ENCODE data around the gene C16orf89. TPM values are rescaled to one million over a fixed set of nuclear protein-coding genes. Genes with fewer than 3 reads are reported as not detected.
"Not testable (repeated sequence)": the region's sequence is repeated elsewhere in the genome, so short reads cannot be mapped to it uniquely, and the experiment has no call there.

C16orf89 gene
- polyA plus RNA-seq, 10 donors: 0.15 to 0.94 (median 0.53) TPM; not detected in 2

DNA sequence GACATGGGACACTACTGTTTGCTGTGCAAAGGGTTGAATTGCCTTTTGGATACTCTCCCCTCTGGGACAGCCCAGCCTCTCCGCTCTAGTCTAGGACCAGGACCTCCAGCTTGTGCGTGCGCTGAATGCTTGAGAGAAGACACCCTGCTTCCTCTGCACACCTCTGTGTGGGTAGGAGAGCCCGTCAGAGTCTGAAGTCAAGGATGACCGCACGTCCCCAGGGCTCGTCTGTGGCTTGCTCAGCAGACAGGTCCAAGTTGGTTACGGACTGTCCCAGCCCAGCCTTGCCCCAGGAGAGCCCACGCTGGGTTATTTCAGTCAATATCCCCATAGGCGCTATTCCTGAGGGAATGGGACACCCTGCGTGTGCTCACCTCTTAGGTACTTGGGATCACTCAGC, 3.7 kb downstream of the C16orf89 start:
- no peak for DNase-seq

DNA sequence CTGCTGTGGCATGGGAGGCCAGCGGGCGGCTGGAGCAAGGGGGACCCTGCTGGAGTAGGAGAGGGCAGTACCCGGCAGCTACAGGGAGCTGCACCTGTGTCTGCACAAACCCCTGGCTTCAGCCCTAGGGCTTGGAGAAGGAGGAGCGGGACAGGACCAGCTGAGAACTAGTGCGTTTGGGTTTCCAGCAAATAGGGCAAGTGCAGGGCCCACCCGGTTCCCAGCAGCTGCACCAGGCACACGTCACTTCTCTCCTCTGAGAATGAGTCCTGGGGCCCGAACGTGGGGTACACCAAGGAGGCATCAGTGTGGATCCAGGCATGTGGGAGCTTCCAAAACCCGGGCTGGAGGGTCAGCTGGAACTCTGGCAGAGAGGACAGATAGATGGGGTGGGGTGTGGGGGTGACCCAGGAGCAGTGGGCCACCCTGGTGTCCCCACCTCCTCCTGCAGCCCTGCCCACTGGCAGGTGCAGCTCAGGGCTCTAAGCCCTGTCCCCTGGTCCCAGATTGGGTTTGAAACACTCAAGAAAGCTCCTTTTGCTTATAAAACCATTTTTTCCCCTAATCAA, 5.6 kb downstream of the C16orf89 start:
- no peak for DNase-seq

DNA sequence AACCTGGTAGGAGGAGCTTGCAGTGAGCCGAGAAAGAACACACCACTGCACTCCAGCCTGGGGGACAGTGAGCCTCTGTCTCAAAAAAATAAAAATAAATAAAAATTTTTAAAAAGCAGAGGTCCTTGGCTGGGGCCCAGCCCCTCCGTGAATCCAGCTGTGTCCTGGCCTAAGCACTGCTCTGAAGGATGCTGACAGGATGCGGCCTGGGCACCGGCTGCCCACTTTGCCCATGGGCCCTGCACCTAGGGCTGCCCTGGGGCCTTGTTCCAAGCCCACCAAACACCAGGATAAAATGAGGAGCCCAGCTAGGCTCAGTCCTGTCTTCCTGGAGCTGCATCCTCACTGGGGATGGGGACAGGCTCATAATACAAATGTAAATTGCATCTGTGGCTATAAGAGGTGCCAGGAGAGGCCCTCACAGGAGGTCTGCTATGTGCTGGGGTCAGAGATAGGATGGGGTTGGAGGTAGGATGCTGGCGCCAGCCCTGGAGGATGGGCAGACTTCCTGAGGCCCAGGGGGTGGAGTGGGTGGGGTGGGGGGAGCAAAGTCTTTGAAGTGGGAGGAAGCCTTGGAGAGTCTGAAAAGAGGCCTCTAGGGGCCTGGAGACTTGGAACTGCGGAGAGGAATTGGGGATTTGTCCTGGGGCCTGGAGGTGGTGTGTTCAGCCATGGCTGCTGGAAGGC, 6.2 kb downstream of the C16orf89 start:
- no peak for DNase-seq

DNA sequence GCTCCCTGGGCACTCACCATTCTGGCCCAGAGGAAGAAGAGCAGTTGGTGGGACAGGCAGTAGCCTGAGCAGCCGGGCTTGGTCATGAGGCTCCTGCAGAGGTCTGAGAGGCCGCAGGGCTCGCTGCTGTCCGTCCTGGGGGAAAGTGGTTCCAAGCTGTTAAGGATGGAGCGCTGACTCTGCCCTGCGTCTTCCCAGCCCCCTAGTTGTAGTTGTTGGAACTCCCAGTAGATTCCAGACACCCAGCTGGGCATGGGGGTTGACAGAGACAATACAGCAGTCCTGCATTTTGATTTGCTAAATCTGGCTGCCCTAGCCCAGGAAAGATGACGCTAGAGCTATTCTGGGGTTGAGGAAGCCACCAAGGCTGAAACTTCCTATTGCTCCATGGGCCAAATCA, 7.3 kb downstream of the C16orf89 start:
- no peak for DNase-seq

DNA sequence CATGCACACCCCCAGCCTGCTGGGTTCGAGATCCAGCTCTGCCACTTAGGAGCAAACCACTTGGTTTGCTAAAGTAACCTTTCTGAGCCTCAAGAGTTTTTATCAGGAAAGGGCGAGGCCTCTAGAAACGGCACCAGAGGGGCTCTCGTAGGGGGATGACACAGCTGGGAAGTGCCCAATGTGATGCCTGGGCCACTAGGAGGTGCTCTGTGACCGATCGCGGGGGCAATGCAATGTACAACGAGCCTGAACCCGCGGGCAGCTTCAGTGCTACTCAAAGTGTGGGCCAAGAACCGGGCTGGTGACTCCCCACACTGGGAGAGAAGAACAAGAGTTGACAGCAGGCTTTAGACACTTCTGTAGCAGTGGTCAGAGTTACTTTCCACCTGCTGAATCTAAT, 9.4 kb downstream of the C16orf89 start:
- DNase-seq: no peak

DNA sequence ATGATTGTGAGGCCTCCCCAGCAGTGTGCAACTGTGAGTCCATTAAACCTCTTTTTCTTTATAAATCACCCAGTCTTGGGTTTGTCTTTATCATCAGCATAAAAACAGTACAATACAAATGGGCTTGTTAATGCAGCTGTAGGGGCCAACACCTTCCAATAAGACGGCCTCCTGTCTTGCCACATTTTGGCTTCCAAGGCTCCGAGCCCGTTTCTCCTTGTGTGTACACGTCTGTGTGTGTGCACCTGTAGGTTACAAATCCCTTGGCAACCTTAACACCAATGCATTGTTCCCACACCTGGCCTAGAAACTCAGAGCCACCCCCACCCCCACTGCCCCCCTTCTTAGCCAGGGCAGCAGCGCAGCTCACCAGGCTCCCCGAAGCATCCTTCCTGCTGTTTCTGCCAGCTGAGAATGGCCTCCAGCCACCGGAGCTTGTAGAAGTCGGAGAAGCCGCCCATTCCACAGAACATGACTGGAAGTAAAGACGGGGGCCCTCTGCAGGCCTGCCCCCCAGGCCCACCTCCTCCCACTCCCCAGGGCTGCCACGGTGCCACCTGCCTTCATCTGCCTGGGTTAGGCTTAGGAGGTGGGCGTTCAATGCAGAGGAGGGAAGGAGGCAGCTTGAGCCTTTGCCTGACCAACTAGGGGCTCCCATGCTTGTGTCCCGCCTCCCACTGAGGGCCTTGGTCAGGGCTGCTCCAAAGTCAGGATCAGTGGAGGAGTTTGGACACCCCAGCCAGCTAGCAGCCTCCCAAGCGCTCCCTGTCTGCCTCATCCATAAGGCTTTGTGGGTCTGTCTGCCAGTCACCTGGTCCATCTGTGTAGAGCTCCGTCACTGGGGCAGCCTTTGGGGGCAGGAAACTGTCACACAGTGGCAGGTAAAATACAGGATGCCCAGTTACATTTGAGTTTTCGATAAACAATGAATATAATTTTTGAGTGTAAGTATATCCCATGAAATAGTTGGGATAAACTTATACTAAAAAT, 10.6 kb downstream of the C16orf89 start:
- DNase-seq: no peak

DNA sequence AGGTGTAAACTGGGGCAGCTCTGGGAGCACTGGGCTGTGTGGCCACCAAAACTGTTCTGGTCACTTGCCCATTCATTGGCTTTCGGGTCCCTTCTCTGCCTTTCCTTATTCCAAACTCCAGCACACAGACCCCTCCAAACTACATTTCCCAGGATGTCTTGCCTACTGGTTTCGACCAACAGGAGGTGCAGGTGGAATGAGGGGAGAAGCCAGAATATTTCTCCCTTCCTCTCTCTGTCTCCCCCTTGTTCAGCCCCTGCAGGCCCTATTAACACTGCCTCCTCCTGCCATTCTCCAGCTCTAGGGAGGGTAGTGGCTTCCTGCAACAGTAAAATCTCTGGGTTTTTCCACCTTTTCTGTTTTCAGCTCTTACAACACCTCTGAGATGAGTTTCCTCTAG, 18.8 kb downstream of the C16orf89 start:
- no peak for DNase-seq

DNA sequence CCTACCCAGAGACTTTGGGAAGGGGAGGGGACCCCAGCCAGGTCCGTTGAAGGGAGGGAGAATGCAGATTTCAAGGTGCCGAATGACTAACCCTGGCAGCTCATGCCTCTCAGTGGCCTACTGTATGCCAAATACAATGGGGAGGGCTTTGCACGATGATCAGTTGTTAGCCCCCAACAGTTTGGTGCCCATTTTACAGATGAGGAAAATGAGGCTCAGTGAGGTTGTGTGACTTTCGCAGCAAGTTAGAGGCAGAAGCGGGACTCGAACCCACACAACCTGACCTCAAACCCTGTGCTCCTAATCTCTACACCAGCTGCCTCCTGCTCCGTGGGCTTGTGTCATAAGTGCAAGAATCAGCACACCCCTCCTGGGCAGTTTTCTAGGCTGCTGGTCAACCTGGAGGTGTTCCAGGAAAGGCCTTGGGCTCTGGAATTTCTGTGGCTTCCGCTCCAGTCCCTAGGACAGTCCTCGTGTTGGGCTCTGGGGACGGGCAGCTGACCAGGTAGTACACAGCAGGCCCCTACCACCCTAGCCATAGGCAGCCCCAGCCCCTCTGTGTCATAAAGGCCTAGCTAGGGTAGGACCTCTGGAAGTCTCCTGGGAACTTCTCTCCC, 20.1 kb downstream of the C16orf89 start:
- DNase-seq: no peak

DNA sequence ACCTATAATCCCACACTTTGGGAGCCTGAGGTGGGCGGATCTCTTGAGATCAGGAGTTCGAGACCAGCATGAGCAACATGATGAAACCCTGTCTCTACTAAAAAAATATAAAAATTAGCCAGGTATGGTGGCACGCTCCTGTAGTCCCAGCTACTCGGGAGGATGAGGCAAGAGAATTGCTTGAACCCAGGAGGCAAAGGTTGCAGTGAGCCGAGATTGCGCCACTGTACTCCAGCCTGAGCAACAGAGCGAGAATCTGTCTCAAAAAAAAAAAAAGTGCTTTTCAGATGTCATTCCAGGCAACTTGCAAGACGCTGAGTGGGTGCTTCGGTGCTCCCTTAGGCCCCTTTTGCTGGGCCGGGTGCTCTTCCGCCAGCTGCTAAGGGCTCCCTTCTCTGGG, 21.2 kb downstream of the C16orf89 start:
- not testable (repeated sequence) for DNase-seq

DNA sequence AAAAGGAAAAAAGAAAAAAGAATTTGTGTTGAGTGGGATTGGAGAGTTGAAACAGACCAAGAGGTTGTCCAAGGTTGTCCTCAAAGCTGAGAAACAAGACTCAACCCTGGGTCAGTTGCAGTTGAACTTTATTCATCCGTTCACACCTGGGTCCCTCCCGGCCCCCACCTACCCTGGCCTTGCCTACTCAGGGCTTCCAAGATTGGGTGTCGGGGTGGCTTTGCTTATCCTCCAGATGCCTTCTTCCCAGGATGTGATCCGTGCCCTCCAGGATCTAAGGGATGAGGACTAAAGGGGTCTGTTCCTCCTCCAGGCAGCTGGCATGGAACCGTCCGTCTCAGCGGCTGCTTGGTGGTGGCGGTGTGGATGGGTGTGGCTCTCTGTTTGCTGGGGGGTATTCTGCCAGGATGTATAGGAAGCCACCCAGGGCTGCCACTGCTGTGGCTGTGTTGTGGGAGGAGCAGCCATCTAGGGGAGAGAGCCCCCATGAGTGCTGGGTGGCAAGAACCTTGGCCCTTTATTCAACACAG, 21.7 kb downstream of the C16orf89 start:
- no peak for DNase-seq

DNA sequence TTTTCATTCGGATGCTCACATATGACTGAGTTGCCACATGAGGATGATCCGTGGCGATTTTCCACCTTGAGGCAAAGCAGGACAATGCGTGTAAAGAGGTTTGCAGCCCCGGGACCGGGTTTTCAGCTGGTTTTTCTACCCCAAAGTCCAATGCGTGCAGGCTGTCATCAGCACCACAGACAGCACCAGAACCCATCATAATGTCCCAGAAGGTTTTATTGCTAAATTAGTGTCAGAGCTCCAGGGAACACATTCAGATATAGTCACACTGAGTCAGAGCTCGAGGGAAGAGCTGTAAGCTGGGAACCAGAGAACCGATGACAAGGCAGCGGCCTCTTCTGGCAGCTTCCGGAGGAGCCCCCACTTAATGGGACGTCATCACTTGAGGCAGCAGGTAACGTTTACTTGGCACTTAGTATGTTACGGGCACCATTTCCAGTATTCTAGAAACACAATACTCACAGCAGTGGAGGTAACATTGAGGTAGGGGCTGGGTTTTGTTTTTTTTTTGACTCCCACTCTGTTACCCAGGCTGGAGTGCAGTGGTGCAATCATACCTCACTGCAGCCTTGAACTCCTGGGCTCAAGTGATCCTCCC, 23.1 kb downstream of the C16orf89 start:
- DNase-seq: no peak

DNA sequence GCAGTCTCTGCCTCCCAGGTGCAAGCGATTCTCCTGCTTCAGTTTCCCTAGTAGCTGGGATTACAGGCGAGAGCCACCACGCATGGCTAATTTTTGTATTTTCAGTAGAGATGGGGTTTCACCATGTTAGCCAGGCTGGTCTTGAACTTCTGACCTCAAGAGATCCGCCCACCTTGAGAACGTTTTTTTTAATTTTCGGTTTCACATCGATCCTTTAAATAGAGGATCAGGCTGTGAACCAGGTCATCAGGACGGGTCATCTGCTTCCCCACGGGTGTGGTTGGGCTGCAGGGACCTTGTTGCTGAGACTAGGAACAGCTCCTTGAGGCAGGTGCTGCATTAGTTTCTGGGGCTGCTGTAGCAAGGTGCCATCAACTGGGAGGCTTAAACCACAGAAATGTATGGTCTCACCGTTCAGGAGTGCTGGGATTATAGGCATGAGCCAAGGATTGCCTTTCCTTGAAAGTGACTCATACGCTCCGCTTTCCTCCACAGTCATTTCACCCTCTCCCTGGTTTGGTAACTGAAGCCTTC, 24.1 kb downstream of the C16orf89 start:
- DNase-seq: no peak

DNA sequence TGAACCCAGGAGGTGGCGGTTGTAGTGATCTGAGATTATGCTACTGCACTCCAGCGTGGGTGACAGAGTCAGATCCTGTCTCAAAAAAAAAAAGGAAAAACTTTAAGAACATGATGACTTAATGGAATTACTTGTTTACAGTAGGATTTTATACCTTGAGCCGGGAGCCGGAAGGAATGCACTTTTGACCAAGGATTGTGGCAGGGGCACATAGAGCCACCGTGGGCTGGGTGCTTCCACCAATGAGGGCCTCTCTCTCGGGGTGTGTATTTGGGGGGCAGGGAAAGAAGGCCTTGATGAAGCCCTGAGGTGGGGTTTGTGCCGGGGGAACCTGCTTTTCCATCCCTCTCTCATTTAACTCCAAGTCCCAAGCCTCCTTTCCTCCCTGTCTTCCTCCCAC, 25.3 kb downstream of the C16orf89 start:
- no peak for DNase-seq

DNA sequence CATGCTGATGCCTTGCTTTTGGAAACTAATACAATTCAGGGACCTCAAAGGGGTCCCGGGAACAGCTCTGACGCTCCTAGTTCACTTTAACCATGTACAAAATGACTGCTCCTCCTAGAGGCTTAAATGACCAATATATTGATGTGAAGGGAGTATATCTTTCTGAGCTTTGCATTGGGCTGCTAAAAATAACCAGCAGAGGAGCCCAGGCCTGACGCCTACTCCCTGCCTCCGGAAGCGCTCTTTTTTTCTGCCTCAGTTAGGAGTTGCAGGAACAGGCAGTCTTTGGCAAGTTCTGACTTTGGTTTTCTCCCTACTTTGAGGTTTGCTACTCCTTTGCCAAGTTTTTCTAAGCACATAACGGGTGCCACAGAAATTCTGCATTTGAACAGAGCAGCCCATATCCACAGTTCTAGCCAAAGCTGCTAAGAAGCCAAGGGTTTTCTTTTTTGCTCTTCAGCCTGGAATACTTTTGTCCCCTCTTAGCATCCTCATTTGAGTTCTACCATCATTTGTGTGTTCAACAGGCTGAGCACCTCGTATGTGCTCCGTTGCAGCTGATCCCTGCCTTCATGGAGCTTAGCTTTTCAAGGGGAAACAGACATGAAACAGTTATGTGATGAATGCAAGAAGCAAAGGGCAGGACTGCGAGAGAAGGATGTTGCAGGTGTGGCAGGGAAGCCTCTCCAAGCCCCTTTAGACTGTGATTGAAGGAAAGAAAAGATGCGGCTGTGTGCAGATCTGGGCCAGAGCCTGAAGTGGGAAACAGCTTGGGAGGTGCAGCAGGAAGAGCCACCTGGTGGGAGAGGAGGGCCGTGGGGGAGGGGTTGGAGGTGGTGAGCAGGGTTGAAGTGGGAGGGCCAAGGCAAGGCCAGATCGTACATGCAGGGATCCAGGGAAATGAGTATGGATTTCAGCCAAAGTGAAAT, 29.3 kb downstream of the C16orf89 start:
- DNase-seq: peak in 1 of 3 donors; percentile 15

DNA sequence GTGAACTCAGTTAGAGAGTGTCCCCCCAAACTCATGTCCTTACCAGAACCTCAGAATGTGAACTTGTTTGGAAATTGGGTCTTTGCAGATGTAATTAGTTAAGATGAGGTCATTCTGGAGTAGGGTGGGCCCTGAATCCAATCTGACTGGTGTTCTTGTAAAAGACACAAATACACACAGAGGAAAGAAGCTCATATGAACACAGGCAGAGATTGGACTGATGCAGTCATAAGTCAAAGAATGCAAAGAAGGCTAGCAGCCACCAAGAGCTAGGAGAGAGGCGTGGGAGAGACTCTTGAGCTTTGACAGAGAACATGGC, 29.9 kb downstream of the C16orf89 start:
- no peak for DNase-seq

DNA sequence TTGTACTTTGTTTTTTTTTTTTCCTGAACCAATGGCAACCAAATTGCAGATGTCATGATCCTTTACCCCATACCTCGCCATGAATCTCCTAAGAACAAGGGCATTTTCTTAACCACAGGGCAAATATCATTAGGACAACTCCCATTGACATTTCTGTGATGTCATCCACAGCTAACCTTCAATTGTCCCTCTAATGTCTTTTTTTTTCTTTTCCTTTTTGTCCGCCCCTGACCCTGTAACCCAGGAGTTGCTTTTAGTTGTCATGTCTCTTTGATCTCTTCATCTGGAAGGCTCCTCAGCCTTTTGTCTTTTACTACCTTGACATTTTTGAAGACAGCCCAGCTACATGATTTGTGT, 31.6 kb downstream of the C16orf89 start:
- DNase-seq: no peak

DNA sequence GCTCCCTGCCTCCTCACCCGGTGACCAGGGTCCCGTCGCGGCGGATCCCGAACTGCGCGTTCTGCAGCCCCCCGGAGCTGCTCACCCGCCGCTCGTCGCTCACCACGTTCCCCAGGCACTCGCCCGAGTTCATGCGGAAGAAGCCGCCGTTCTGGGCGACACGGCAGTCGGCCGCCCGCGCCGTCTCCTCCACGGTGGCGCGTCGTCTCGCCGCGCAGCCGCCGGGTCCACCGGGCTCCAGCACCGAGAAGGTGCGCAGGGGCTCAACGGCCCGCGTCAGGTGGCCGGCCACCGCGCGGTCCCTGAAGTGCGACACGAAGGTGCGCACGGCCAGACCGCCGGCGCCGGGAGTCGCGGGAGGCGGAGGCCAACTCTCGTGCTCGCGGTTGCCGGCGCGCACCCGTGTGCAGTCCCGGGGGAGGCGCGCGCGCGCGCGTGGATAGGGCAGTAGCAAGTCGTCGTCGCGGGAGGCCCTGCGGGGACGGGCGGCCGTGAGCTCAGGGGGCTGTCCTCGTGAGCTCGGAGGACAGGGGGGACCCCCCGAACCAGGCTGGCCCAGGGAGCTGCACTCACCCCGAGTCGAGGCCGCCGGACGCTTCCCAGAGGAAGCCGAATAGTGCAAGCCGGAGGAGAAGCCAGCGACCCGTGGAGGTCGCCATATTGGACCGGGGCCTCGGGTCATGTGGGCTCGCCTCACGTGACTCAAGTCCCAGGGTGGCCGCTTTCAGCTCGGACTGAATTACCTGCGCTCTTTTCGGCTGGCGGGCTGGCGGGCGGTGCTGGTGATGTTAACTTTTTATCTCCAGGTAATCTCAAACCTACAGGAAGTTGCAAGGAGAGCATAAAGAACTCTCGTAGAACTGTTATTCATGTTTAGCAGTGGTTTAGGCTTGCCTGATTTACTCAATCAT, 32.2 kb downstream of the C16orf89 start, which contains the start of gene NAGPA:
Gene NAGPA (minus strand): TSS at position 680 of the 911 bp plus-strand sequence. CDS start 21 bp downstream, at position 659.
- DNase-seq: peak; percentile 85 to 95 (median 88)

DNA sequence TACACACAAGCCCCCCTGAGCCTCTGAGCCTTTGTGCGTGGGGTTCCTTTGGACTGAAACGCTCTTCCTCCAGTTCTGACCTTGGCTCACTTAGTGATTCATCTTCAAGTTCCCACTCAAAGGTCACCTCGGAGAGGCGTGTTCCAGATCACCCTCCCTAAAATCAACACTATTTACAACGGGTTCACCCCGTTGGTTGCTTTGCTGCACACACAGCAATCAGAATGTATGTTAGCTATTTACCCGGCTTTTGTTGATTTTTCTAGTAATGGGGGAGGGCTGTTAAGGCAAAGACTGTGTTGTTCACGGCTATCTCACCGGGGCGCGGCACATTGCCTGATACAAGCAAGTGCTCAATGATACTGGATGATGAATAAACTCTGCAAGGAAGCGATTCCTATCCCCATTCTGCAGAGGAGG, 33.0 kb downstream of the C16orf89 start:
- no peak for DNase-seq

DNA sequence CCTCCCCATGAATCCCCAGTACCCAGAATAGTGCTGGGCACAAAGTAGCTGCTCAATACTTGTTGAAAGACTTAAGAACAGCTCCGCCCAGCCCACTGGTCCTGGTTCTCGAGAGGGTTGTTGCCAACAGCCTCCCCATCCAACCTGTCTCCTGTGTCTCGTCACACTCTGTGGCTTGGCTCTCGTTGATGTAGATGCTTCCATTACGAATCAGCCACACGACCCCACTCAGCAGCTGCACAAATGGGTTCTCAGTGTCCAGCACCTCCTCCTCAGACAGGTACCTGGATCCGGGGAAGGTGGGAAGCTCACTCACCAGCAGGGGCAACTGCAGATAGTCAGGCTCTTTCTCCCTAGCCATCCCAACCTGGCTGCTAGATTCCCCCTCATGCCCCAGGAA, 34.2 kb downstream of the C16orf89 start:
- no peak for DNase-seq
